Epithelial cell of esophagus (primary cell): ENCODE measurements around the gene CWF19L1.
"Not testable (repeated sequence)": the region's sequence is repeated elsewhere in the genome, so short reads cannot be mapped to it uniquely, and the experiment has no call there.

ENCODE experiments used
- DNase-seq: peaks from one replicate; pipeline ENCODE4 v3.0.0; 2010; ENCODE audit warnings: low read depth
- H3K4me3 ChIP-seq: 2 replicates; pipeline ENCODE4 v1.5.1; 2011; ENCODE audit warnings: mild to moderate bottlenecking, low read length, control low read depth
- TF ChIP-seq, protein P1 (sequence below): IDR thresholded peaks from 2 replicates; pipeline ENCODE4 v1.5.1; 2011; ENCODE audit warnings: low read depth, mild to moderate bottlenecking, low read length, control low read depth, inconsistent platforms; ENCODE audit not compliant: insufficient read depth; ENCODE audit errors: missing control alignments

CWF19L1 gene

DNA sequence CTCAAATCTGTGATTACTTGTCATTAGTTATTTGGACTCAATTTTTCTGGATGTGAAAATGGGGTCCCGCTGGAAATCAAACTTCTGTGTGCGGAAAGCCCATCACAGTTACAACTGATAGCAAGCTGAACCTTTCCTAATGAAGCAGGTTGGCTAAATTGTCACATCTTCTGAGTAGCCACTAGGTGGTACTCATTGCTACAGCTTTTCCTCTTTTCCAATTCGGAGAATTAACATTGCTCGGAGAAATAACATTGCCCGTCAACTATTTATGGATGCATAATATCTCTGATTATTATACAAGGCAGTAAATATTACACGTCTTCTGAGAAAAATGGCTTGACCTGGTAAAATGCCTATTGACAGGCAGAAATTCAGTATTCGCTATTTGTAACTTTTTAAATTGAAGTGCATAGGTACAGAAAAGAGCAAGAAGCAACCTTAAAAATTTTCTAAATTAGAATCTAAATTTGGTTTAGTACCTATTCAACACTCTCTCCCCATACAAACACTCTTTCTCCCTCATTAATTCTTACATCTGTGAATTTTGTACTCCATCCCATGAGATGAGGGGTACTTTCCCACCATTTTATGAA, 36.4 kb upstream of the CWF19L1 start:
- H3K4me3 ChIP-seq, result no peak overlapping the region
- TF ChIP-seq, protein P1, sequence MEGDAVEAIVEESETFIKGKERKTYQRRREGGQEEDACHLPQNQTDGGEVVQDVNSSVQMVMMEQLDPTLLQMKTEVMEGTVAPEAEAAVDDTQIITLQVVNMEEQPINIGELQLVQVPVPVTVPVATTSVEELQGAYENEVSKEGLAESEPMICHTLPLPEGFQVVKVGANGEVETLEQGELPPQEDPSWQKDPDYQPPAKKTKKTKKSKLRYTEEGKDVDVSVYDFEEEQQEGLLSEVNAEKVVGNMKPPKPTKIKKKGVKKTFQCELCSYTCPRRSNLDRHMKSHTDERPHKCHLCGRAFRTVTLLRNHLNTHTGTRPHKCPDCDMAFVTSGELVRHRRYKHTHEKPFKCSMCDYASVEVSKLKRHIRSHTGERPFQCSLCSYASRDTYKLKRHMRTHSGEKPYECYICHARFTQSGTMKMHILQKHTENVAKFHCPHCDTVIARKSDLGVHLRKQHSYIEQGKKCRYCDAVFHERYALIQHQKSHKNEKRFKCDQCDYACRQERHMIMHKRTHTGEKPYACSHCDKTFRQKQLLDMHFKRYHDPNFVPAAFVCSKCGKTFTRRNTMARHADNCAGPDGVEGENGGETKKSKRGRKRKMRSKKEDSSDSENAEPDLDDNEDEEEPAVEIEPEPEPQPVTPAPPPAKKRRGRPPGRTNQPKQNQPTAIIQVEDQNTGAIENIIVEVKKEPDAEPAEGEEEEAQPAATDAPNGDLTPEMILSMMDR, result peak; percentile 75
- peak; percentile 48 for DNase-seq

DNA sequence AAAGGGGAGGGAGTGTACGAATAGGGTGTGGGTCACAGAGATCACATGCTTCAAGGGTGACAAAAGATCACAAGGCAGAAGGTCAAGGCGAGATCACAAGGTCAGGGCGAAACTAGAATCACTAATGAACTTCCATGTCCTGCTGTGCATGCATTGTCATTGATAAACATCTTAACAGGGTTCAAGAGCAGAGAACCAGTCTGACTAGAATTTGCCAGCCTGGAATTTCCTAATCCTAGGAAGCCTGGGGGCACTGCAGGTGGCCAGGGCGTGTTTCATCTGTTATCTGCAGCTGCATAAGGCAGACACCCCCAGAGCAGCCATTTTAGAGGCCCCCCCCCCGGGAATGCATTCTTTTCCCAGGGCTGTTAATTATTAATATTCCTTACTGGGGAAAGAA, 33.7 kb upstream of the CWF19L1 start:
- DNase-seq, result peak; percentile 36

DNA sequence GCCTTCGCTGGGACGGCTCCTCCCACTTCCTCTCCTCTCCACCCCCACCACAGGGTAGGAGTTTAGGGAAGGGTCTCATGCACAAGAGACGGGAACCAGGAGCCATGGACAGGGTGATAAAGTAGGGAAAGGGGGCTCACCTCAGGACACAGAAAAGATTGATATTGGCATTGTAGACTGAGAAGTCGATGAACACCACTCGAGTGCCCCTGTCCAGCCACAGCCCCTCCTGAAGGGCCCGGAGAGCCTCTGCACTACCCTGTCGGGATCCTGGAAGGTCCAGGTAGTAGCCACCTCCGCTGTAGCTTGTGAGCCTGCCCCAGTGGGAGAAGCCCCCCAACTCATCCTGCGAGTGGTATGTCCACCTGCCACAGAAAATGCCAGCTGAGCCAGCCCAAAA, 29.8 kb upstream of the CWF19L1 start:
- no peak overlapping the region for H3K4me3 ChIP-seq
- TF ChIP-seq, protein P1, result no peak
- no peak for DNase-seq

More for the DNA sequence above, 33.7 kb upstream of the CWF19L1 start:
- H3K4me3 ChIP-seq, result not testable (repeated sequence)

DNA sequence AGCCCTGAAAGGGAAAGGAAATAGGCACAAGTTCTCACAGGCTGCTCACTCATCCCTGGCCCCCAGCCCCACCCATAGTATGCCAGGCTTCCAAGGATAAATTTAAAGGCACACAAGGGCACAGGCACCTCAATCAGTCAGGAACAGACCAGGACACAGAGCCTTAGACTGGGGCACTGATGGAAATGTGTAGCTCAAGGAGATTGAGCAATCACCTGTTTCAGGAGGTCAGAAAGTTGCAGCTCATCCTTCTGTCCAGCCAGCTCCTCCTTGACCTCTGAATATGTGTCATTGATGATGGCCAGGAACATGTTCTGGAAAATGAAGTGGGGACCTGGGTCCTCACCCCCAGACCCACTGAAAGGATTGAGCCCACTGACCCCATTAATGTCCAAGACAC, 25.6 kb upstream of the CWF19L1 start:
- H3K4me3 ChIP-seq, result no peak overlapping the region
- DNase-seq, result no peak
- TF ChIP-seq, protein P1, result no peak

DNA sequence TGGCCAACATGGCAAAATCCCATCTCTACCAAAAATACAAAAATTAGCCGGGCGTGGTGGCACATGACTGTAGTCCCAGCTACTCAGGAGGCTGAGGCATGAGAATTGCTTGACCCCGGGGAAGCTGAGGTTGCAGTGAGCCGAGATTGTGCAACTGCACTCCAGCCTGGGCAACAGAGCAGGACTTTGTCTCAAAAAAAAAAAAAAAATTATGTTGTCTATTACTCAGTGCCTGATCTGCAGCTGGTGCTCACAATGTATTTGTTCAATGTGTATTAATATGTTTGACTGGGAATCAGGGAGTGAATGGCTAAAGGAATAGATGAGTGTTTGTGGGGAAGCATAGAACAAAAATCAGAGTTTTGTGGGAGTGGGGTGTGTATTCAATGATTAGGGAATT, 24.9 kb upstream of the CWF19L1 start:
- DNase-seq, H3K4me3 ChIP-seq: not testable (repeated sequence)

DNA sequence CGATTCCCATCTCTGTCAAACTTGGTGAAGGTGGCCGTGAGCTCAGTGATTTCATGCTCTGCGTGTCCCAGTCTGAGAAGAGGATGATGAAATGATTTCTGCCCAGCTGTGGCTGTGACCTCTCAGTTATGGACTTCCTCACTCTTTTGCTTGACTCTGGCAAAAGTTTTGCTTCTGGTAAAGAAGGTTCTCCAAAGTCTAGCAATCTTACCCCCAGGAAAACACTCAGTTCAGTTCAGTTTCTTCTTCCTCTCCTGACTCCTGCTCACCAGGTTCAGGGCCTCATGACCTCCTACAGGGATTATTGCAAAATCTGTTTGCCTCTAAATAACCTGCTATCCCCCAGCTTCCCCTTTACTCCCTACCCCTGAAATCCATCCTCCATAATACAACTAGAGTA, 23.9 kb upstream of the CWF19L1 start:
- DNase-seq, result no peak
- no peak overlapping the region for H3K4me3 ChIP-seq
- TF ChIP-seq, protein P1, result no peak

DNA sequence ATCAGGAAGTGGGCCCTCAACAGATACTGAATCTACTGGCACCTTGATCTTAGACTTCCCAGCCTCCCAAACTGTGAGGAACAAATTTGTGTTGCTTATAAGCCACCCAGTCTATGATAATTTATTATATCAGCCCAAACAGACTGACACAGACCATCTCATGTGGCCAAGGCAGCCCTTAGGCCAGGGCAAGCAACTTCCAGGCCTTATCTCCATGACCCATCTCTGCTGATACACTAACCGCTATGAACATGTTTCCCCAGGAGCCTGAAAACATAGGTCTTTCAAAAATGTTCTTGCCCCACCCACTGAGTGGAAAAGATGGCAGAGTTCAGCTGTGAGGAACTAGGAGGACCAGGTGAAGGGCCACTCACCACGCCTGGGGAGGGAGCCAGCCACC, 22.2 kb upstream of the CWF19L1 start:
- H3K4me3 ChIP-seq, result no peak overlapping the region
- TF ChIP-seq, protein P1, result no peak
- no peak for DNase-seq

DNA sequence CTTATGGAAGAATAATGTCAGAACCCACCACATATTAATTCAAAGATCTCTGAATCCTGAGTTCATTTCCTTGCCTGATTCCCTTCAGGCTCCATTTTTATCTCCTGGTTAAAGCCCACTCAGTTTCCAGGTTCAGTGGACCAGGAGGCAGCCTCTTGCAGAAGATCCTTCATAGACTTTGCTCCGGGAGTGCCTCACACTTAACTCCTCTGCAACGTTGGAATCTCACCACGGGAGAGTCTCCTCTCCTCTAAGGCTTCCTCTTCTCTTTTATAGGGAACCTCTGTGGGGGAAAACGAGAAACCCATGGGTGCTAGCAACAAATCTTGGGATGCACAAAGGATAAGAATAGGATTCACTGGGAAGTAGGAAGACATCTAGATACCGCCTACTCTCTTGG, 20.8 kb upstream of the CWF19L1 start:
- TF ChIP-seq, protein P1, result no peak
- no peak for DNase-seq
- no peak overlapping the region for H3K4me3 ChIP-seq
